ENCODE data around the gene ISM1.

Gene ISM1

GRCh38 chr20:13267231-13267630 is 46.2 kb downstream of the ISM1 start:
- no peaks in the 10 kb centered on the region for H3K36me3 ChIP-seq (ENCODE audit: insufficient read depth)
- H2AFZ ChIP-seq (ENCODE audit: low read depth) = no peak overlapping the region
- no peak overlapping the region for H3K9ac ChIP-seq
- H3K27me3 ChIP-seq (ENCODE audit: insufficient read depth, low read depth) = no peaks in the 10 kb centered on the region
- no peak for TF ChIP-seq CTCF (conservative IDR thresholded peaks at IDR 0.05; ENCODE audit: low read depth, low read length)
- H3K4me1 ChIP-seq (ENCODE audit: low read depth, poor library complexity, severe bottlenecking) = peaks cover 29% of the 10 kb centered on the region
- no peak overlapping the region for H3K4me3 ChIP-seq (IDR thresholded peaks at IDR 0.05; ENCODE audit: insufficient read depth, low read depth, low read length)
- no peaks in the 10 kb centered on the region for H3K79me2 ChIP-seq (ENCODE audit: insufficient read depth, low read depth)
- no peak overlapping the region for H3K4me2 ChIP-seq
- no peak overlapping the region for H3K27ac ChIP-seq
- no peaks in the 10 kb centered on the region for H4K20me1 ChIP-seq (ENCODE audit: insufficient read depth)

DNA sequence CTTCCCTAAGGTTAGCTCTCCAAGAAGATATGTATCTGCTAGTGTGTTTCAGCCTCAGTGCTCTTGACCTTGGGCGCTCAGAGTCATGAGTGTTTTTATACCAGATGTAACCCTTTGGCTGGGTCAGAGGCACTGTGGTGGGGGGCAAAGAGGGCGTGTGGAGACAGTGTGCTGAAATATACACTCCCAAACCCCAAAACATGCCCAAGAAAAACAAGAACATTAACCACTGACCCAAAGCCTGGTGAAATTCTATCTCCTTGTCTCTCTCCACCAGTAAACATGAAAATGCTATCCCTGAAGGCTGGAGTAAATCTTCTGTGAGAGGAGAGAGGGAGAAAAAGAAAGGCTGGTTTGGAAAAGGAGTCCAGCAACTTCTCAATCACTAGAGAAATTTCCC is 47.9 kb downstream of the ISM1 start:
- Histone ChIP-seq H3K36me3 (ENCODE audit: insufficient read depth) (no peaks in the 10 kb centered on the region), H3K79me2 (ENCODE audit: insufficient read depth, low read depth) (no peaks in the 10 kb centered on the region), H3K9ac (no peak overlapping the region), H3K4me2 (no peak overlapping the region), H3K4me3 (IDR thresholded peaks at IDR 0.05; ENCODE audit: insufficient read depth, low read depth, low read length) (no peak overlapping the region), H3K27me3 (ENCODE audit: insufficient read depth, low read depth) (no peaks in the 10 kb centered on the region), H3K4me1 (ENCODE audit: low read depth, poor library complexity, severe bottlenecking) (peaks cover 23% of the 10 kb centered on the region), H3K27ac (no peak overlapping the region), H2AFZ (ENCODE audit: low read depth) (no peak overlapping the region), H4K20me1 (ENCODE audit: insufficient read depth) (no peaks in the 10 kb centered on the region)
- no peak for TF ChIP-seq CTCF (conservative IDR thresholded peaks at IDR 0.05; ENCODE audit: low read depth, low read length)

DNA sequence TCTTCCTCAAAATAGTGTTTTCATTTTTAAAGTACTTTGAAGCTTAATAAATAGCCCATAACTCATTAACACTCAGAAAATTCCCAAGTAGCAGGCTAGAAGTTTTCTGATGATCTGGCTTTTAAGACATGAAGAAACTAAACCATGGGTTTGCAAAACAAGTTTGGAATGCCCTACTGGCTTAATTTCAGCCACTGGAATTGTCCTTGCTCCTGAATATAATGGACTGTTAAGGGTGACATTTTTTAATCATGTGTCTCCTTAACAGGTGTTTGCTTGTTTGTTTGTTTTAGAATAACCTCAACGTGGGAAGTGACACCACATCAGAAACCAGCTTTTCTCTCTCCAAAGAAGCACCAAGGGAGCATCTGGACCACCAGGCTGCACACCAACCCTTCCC is 49.1 kb downstream of the ISM1 start:
- H3K4me1 ChIP-seq (ENCODE audit: low read depth, poor library complexity, severe bottlenecking) = peaks cover 10% of the 10 kb centered on the region
- H4K20me1 ChIP-seq (ENCODE audit: insufficient read depth) = no peaks in the 10 kb centered on the region
- H3K36me3 ChIP-seq (ENCODE audit: insufficient read depth) = no peaks in the 10 kb centered on the region
- no peak overlapping the region for H3K4me3 ChIP-seq (IDR thresholded peaks at IDR 0.05; ENCODE audit: insufficient read depth, low read depth, low read length)
- H3K4me2 ChIP-seq = no peak overlapping the region
- H3K27me3 ChIP-seq (ENCODE audit: insufficient read depth, low read depth) = no peaks in the 10 kb centered on the region
- H3K9ac ChIP-seq = no peak overlapping the region
- no peak overlapping the region for H2AFZ ChIP-seq (ENCODE audit: low read depth)
- no peak overlapping the region for H3K27ac ChIP-seq
- TF ChIP-seq CTCF (conservative IDR thresholded peaks at IDR 0.05; ENCODE audit: low read depth, low read length) = no peak
- H3K79me2 ChIP-seq (ENCODE audit: insufficient read depth, low read depth) = no peaks in the 10 kb centered on the region

- no peak for TF ChIP-seq CTCF (conservative IDR thresholded peaks at IDR 0.05; ENCODE audit: low read depth, low read length)
- Histone ChIP-seq H3K27ac (no peak overlapping the region), H2AFZ (ENCODE audit: low read depth) (no peak overlapping the region)
These were observed 50.0 kb downstream of the ISM1 start for GRCh38 chr20:13271098-13271497.

More at GRCh38 chr20:13271098-13271497, 50.0 kb downstream of the ISM1 start:
- no peak overlapping the region for H3K9ac ChIP-seq
- no peaks in the 10 kb centered on the region for H3K27me3 ChIP-seq (ENCODE audit: insufficient read depth, low read depth)
- no peaks in the 10 kb centered on the region for H3K36me3 ChIP-seq (ENCODE audit: insufficient read depth)
- H3K4me1 ChIP-seq (ENCODE audit: low read depth, poor library complexity, severe bottlenecking) = peaks cover 3% of the 10 kb centered on the region
- no peak overlapping the region for H3K4me3 ChIP-seq (IDR thresholded peaks at IDR 0.05; ENCODE audit: insufficient read depth, low read depth, low read length)
- H4K20me1 ChIP-seq (ENCODE audit: insufficient read depth) = no peaks in the 10 kb centered on the region
- H3K4me2 ChIP-seq = no peak overlapping the region
- H3K79me2 ChIP-seq (ENCODE audit: insufficient read depth, low read depth) = no peaks in the 10 kb centered on the region
